HAP-1 (cell line): Measurements from ENCODE around the gene ABCB11.
"Not testable (repeated sequence)": the region's sequence is repeated elsewhere in the genome, so short reads cannot be mapped to it uniquely, and the experiment has no call there.

ENCODE experiments used
- DNase-seq, 2 experiments: peaks; one replicate each; pipeline ENCODE4 v3.0.0-alpha.2; 2016 to 2020; ENCODE audit warnings: low spot score in 2 of 2
- H3K27me3 ChIP-seq: fragments of 250-450 bp; sonication (Bioruptor Pico); 2 replicates; pipeline ENCODE4 v1.5.1; 2020; ENCODE audit warnings: low read depth, mild to moderate bottlenecking, moderate library complexity
- H3K36me3 ChIP-seq: fragments of 250-450 bp; sonication (Bioruptor Pico); replicated peaks from 2 replicates; pipeline ENCODE4 v1.5.1; 2020; ENCODE audit warnings: mild to moderate bottlenecking
- H3K4me1 ChIP-seq: fragments of 250-450 bp; sonication (Bioruptor Pico); 2 replicates; pipeline ENCODE4 v1.5.1; 2020; ENCODE audit warnings: mild to moderate bottlenecking
- H3K4me3 ChIP-seq: fragments of 250-450 bp; sonication (Bioruptor Pico); 2 replicates; pipeline ENCODE4 v1.5.1; 2020; ENCODE audit warnings: mild to moderate bottlenecking, moderate library complexity
- H3K9me3 ChIP-seq: fragments of 250-450 bp; sonication (Bioruptor Pico); 2 replicates; pipeline ENCODE4 v1.5.1; 2020; ENCODE audit warnings: mild to moderate bottlenecking, moderate library complexity
- in situ Hi-C: fragments of 300-500 bp; cut with MboI; formaldehyde crosslinking; loops from 3 replicates; pipeline ENCODE4 v1.14.3; 2020; ENCODE audit warnings: low sequenced_read_pairs, inconsistent platforms, mixed read lengths

ABCB11 gene

GRCh38 chr2:169064199-169064598 lies 33.1 kb upstream of the ABCB11 start:
- H3K27me3 ChIP-seq, H3K4me3 ChIP-seq, H3K9me3 ChIP-seq, H3K4me1 ChIP-seq, H3K36me3 ChIP-seq, DNase-seq, in situ Hi-C loops: not testable (repeated sequence)

GRCh38 chr2:169054575-169054974 lies 23.5 kb upstream of the ABCB11 start:
- H3K4me3 ChIP-seq, H3K4me1 ChIP-seq, H3K27me3 ChIP-seq, H3K9me3 ChIP-seq, H3K36me3 ChIP-seq, DNase-seq, in situ Hi-C loops: not testable (repeated sequence)

GRCh38 chr2:169050476-169051240 lies 19.5 kb upstream of the ABCB11 start:
- Histone ChIP-seq H3K9me3 (no peaks in the 10 kb centered on the region), H3K27me3 (no peaks in the 10 kb centered on the region; the same call in 1 of the 2 replicates), H3K36me3 (no peaks in the 10 kb centered on the region), H3K4me1 (no peaks in the 10 kb centered on the region), H3K4me3 (no peak overlapping the region)
- in situ Hi-C loops: no loop called here
- DNase-seq: no peak

GRCh38 chr2:169049142-169049541 lies 18.0 kb upstream of the ABCB11 start:
- H3K36me3 ChIP-seq: no peaks in the 10 kb centered on the region
- H3K4me1 ChIP-seq: no peaks in the 10 kb centered on the region
- in situ Hi-C loops: no loop called here
- no peak for DNase-seq
- H3K27me3 ChIP-seq: no peaks in the 10 kb centered on the region; the same call in 1 of the 2 replicates
- no peak overlapping the region for H3K4me3 ChIP-seq
- no peaks in the 10 kb centered on the region for H3K9me3 ChIP-seq

GRCh38 chr2:169047256-169048250 lies 16.4 kb upstream of the ABCB11 start:
- Histone ChIP-seq H3K36me3 (no peaks in the 10 kb centered on the region), H3K9me3 (no peaks in the 10 kb centered on the region), H3K4me3 (no peak overlapping the region), H3K27me3 (no peaks in the 10 kb centered on the region; the same call in 1 of the 2 replicates), H3K4me1 (no peaks in the 10 kb centered on the region)
- DNase-seq: no peak
- in situ Hi-C loops: no loop called here

- Histone ChIP-seq H3K27me3 (no peaks in the 10 kb centered on the region; the same call in 1 of the 2 replicates), H3K36me3 (no peaks in the 10 kb centered on the region), H3K4me1 (no peaks in the 10 kb centered on the region), H3K4me3 (no peak overlapping the region), H3K9me3 (no peaks in the 10 kb centered on the region)
- in situ Hi-C loops: no loop called here
- no peak for DNase-seq
These were observed 15.5 kb upstream of the ABCB11 start for GRCh38 chr2:169046440-169047151.

- no peaks in the 10 kb centered on the region for H3K9me3 ChIP-seq
- no peaks in the 10 kb centered on the region for H3K36me3 ChIP-seq
- DNase-seq: no peak
- no peaks in the 10 kb centered on the region for H3K4me1 ChIP-seq
- in situ Hi-C loops: no loop called here
- H3K4me3 ChIP-seq: no peak overlapping the region
- H3K27me3 ChIP-seq: no peaks in the 10 kb centered on the region
These were observed 11.7 kb upstream of the ABCB11 start for GRCh38 chr2:169042856-169043255.

GRCh38 chr2:169041594-169041993 lies 10.5 kb upstream of the ABCB11 start:
- Histone ChIP-seq H3K4me3 (no peak overlapping the region), H3K9me3 (no peaks in the 10 kb centered on the region), H3K4me1 (no peaks in the 10 kb centered on the region), H3K27me3 (no peaks in the 10 kb centered on the region), H3K36me3 (no peaks in the 10 kb centered on the region)
- no peak for DNase-seq
- in situ Hi-C loops: no loop called here

- Histone ChIP-seq H3K4me1 (no peaks in the 10 kb centered on the region), H3K27me3 (no peaks in the 10 kb centered on the region), H3K36me3 (no peaks in the 10 kb centered on the region), H3K9me3 (no peaks in the 10 kb centered on the region), H3K4me3 (no peak overlapping the region)
- no peak for DNase-seq
- in situ Hi-C loops: no loop called here
These were observed 8.6 kb upstream of the ABCB11 start for GRCh38 chr2:169039702-169040101.

- Histone ChIP-seq H3K36me3 (no peaks in the 10 kb centered on the region), H3K9me3 (no peaks in the 10 kb centered on the region), H3K4me3 (no peak overlapping the region), H3K27me3 (no peaks in the 10 kb centered on the region), H3K4me1 (no peaks in the 10 kb centered on the region)
- no peak for DNase-seq
- in situ Hi-C loops: no loop called here
These were observed 7.2 kb upstream of the ABCB11 start for GRCh38 chr2:169038338-169038757.

GRCh38 chr2:169036736-169037440 lies 5.8 kb upstream of the ABCB11 start:
- Histone ChIP-seq H3K9me3 (no peaks in the 10 kb centered on the region), H3K4me3 (no peak overlapping the region), H3K27me3 (no peaks in the 10 kb centered on the region), H3K4me1 (no peaks in the 10 kb centered on the region), H3K36me3 (no peaks in the 10 kb centered on the region)
- in situ Hi-C loops: no loop called here
- DNase-seq: no peak

- no peaks in the 10 kb centered on the region for H3K36me3 ChIP-seq
- DNase-seq: no peak
- in situ Hi-C loops: no loop called here
- H3K27me3 ChIP-seq: no peaks in the 10 kb centered on the region
- H3K9me3 ChIP-seq: no peaks in the 10 kb centered on the region
- no peaks in the 10 kb centered on the region for H3K4me1 ChIP-seq
- no peak overlapping the region for H3K4me3 ChIP-seq
These were observed 4.8 kb upstream of the ABCB11 start for GRCh38 chr2:169035887-169036286.

- Histone ChIP-seq H3K4me3 (no peak overlapping the region), H3K4me1 (no peaks in the 10 kb centered on the region), H3K27me3 (no peaks in the 10 kb centered on the region), H3K36me3 (no peaks in the 10 kb centered on the region), H3K9me3 (no peaks in the 10 kb centered on the region)
- in situ Hi-C loops: no loop called here
- DNase-seq: no peak
These were observed 3.9 kb upstream of the ABCB11 start for GRCh38 chr2:169034984-169035544.
